ENCODE measurements around the gene THEMIS2.

Gene THEMIS2

DNA sequence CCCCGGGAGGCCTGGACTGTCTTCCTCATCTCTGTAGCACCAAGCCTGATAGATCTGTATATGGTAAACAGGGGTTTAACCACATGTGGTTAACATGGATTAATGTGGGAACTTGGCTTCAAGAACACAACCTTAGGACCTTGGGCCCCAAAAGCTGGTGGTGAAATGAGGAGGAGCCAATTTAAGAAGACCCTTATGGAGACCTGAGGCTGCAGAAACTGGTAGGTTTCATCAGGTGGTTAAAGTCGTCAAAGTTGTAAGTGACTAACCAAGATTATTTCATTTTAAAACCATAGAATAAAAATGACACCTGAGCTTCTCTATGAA lies 14.0 kb downstream of the THEMIS2 start:
- TF ChIP-seq POLR2A (IDR thresholded peaks at IDR 0.05; ENCODE audit: low read depth, low read length), result no peak
- FAIRE-seq (no peak), DNase-seq (ENCODE audit: insufficient read length, low spot score) (no peak)

- FAIRE-seq (no peak), DNase-seq (ENCODE audit: insufficient read length, low spot score) (no peak)
- TF ChIP-seq POLR2A (IDR thresholded peaks at IDR 0.05; ENCODE audit: low read depth, low read length), result no peak
Observed at GRCh38 chr1:27886744-27887143, 14.4 kb downstream of the THEMIS2 start.

DNA sequence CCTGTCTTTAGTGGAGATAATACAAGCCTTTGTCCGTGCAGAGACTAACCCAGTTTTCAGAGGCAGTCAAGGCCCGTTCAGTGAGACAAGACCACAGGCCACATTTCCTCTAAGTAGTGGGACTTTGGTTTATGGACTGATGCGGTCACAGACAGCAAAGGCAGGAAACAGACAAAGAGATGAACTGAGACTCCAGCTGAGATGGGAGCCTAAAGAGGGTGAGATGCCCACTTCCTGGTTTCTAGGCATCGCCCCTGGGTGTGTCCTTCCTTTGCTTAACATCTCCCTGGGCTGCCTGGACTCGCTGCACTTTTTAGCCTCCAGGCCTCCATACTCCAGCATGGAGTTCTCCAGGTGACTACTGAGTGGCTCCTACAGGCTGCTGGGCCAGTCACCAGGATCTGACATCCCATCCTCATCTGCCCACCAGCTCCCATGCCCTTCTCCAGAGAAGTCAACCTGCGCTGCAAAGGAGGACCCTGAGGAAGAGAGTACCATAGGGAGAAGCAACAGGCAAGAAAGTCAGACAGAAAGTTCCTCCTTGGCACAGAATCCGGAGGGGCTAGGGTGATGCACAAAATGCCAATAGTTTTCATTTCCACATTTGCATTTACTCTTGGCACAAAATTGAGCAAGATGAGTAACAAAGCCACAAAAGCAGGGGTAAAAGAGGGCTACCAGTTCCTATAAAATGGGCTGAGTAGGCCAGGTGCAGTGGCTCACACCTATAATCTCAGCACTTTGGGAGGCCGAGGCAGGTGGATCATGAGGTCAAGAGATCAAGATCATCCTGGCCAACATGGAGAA lies 15.1 kb downstream of the THEMIS2 start:
- no peak for DNase-seq (ENCODE audit: insufficient read length, low spot score)
- no peak for TF ChIP-seq POLR2A (IDR thresholded peaks at IDR 0.05; ENCODE audit: low read depth, low read length)
- no peak for FAIRE-seq

DNA sequence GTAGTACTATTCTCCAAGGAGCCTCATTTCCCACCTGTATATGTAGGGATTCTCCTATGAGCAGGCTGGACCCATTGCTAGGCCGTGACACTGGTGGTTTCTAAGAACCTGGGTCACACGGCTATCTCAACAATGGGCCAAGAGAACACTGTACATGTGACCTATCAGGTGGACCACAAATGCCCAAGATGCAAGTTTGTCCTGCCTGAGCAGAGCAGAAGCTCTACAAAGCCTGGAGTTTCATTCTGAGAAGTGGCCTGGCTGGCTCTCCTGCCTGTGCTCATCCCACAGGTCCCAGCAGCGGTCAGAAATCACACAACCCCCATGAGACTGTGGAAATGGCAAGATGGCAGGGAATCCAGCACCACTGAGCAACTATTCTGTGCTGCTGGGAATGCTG lies 17.2 kb downstream of the THEMIS2 start:
- no peak for FAIRE-seq
- TF ChIP-seq POLR2A (IDR thresholded peaks at IDR 0.05; ENCODE audit: low read depth, low read length), result no peak
- no peak for DNase-seq (ENCODE audit: insufficient read length, low spot score)

- FAIRE-seq (no peak), DNase-seq (ENCODE audit: insufficient read length, low spot score) (no peak)
- TF ChIP-seq POLR2A (IDR thresholded peaks at IDR 0.05; ENCODE audit: low read depth, low read length), result no peak
Observed at GRCh38 chr1:27891196-27891889, 19.0 kb downstream of the THEMIS2 start.

DNA sequence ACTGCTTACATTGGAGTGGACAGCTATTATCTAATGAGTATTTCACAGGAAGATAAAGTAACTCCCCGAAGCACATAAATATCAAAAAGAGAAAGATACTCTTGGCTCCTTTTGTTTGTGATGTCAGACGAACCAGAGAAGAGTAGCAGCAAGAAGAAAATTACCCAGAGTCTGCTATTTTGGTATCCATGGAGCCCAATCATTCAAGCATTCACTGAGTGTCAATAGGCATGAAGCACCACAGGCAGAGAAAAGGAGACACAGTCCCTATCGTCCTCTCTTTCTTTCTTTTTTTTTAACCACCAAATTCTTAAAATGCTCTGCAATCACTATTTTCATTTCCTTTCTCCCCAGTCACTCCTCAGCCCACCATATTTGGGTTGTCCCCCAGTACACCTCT lies 22.2 kb downstream of the THEMIS2 start:
- no peak for TF ChIP-seq POLR2A (IDR thresholded peaks at IDR 0.05; ENCODE audit: low read depth, low read length)
- FAIRE-seq (no peak), DNase-seq (ENCODE audit: insufficient read length, low spot score) (no peak)

GRCh38 chr1:27906759-27907158 lies 34.4 kb downstream of the THEMIS2 start:
- no peak for DNase-seq (ENCODE audit: insufficient read length, low spot score)
- FAIRE-seq, result no peak
- TF ChIP-seq POLR2A (IDR thresholded peaks at IDR 0.05; ENCODE audit: low read depth, low read length), result no peak

- FAIRE-seq (no peak), DNase-seq (ENCODE audit: insufficient read length, low spot score) (no peak)
- TF ChIP-seq POLR2A (IDR thresholded peaks at IDR 0.05; ENCODE audit: low read depth, low read length), result no peak
Observed at GRCh38 chr1:27912429-27912828, 40.1 kb downstream of the THEMIS2 start.

- DNase-seq (ENCODE audit: insufficient read length, low spot score) (no peak), FAIRE-seq (no peak)
- TF ChIP-seq POLR2A (IDR thresholded peaks at IDR 0.05; ENCODE audit: low read depth, low read length), result no peak
Observed at GRCh38 chr1:27915082-27915575, 42.8 kb downstream of the THEMIS2 start.

DNA sequence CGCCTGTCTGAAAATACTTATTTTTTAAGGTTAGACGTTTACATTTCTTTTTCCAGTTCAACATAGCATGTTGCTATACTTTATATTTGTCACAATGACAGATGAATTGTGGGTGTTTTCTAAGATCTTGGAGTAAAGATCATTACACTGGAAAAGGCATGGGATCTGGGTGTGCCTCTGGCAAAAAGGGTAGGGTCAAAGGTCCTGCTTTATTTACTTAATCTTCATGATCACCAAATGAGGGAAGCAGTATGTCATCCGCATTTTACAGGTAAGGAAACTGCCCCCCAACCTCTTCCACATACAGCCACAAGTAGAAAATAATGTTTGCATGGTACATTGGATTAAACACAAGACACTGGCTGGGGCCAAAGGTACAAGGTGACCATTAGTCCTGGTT lies 49.9 kb downstream of the THEMIS2 start:
- FAIRE-seq (no peak), DNase-seq (ENCODE audit: insufficient read length, low spot score) (no peak)
- TF ChIP-seq POLR2A (IDR thresholded peaks at IDR 0.05; ENCODE audit: low read depth, low read length), result no peak

GRCh38 chr1:27928216-27928954 lies 56.0 kb downstream of the THEMIS2 start:
- FAIRE-seq, result no peak
- TF ChIP-seq POLR2A (IDR thresholded peaks at IDR 0.05; ENCODE audit: low read depth, low read length), result no peak
- no peak for DNase-seq (ENCODE audit: insufficient read length, low spot score)

DNA sequence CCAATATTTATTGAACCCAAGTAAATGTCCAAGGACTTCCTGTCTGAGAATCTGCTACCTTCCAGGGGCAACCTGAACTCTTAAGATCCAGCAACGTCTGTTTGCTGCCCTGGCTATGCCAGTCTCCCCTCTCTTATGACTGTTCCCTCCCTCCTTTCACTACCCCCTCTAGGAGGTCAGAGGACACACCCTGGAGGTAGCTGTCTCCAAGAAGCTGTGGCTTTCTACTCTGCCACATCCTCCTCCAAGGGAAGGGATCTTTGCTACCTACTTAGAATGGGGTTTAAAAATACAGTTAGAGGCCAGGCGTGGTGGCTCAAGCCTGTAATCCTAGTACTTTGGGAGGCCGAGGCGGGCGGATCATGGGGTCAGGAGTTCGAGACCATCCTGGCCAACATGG lies 58.8 kb downstream of the THEMIS2 start:
- no peak for DNase-seq (ENCODE audit: insufficient read length, low spot score)
- FAIRE-seq, result no peak

GRCh38 chr1:27931759-27932158 lies 59.4 kb downstream of the THEMIS2 start:
- FAIRE-seq (no peak), DNase-seq (ENCODE audit: insufficient read length, low spot score) (no peak)
- TF ChIP-seq POLR2A (IDR thresholded peaks at IDR 0.05; ENCODE audit: low read depth, low read length), result no peak

More for the DNA sequence above, 58.8 kb downstream of the THEMIS2 start:
- no peak for TF ChIP-seq POLR2A (IDR thresholded peaks at IDR 0.05; ENCODE audit: low read depth, low read length)

- DNase-seq (ENCODE audit: insufficient read length, low spot score) (peak; percentile 18), FAIRE-seq (no peak)
- TF ChIP-seq POLR2A (IDR thresholded peaks at IDR 0.05; ENCODE audit: low read depth, low read length), result no peak
Observed at GRCh38 chr1:27934818-27935549, 62.6 kb downstream of the THEMIS2 start, which contains the start of gene SMPDL3B. TSS of gene SMPDL3B (plus strand) at chr1:27935000. CDS start at chr1:27935184, 184 bp downstream.

Data from H54 (cell line).